Prostate gland (tissue), 2 donors: ENCODE data around the gene BAIAP2.

Experiments
- CTCF ChIP-seq, 4 experiments: fragments of 200-600 bp in 2 of 4; fragments of 450-650 bp in 2 of 4; sonication (generic) in 2 of 4; IDR thresholded peaks; 1 replicate in 3 of 4; 2 replicates in 1 of 4; pipeline ENCODE4 v1.5.1; 2016 to 2019; ENCODE audit warnings: antibody characterized with exemption in 4 of 4, mild to moderate bottlenecking in 2 of 4, moderate library complexity in 2 of 4
- POLR2A ChIP-seq: fragments of 450-650 bp; IDR thresholded peaks from one replicate; pipeline ENCODE4 v1.6.1; 2016; ENCODE audit warnings: antibody characterized with exemption, mild to moderate bottlenecking

- TF ChIP-seq CTCF (IDR thresholded peaks at IDR 0.05) = no peak
- TF ChIP-seq POLR2A = no peak
Measured at GRCh38 chr17:81126281-81127132, 91.6 kb downstream of the BAIAP2 start.
